Fibroblast of skin of abdomen (primary cell): ENCODE measurements around the gene KIF25.

Source experiments
- DNase-seq: peaks from one replicate; pipeline ENCODE4 v3.0.0-alpha.2; 2013

Gene KIF25

DNA sequence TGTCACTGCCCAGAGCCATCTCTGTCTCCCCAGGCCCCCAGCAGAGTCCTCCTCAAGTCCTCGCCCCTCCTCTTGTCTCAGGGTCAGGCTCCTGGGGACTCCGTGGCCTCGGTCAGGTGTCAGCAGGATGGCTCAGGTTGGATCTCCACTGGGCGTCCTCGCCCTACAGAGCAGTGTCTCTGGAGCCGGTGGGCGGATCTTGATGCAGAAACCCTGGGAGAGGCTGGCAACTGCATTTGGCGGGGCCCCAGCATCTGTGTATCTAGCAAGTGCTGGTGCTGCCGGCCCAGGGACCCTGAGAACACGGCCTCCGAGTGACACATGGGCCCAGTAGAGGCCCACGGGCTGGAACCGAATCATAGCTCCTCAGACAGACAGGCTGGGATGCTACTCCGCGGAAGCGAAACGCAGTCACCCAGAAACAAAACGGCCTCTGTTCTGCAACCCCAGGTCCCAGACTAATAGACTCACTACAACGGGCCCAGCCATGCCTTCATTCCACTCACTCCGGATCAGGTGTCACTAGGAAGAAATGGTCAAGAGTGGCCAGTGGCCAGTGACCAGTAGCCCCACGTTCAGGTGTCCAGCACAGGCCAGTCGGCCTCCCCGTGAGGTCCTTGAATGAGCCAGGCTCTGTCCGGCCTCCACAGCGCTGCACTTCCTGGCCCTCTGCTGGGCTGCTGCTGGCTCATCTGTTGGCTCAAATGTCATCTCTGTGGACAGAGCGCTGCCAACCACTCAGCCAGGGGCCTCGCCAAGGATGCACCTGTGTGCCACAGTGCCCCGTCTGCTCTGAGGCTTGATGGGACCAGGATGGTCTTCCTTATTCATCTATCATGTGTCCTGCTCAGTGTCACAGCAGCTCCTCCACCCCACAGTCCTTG lies 94.2 kb downstream of the KIF25 start:
- no peak for DNase-seq

DNA sequence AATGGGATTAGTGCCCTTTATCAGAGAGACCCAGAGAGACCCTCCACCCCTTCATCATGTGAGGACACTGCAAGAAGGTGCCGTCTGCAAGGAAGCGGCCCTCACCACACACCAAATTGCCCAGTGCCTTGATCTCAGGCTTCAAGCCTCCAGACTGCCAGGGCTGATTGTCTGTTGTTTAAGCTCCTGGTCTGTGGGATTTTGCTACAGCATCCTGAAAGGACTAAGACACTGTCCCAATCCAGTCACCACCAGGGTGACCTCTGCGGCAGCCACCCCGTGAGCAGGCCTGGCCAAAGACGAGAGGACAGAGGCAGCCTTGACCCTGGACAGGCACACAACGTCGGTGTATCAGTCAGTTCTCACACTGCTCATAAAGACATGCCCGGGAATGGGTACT lies 95.1 kb downstream of the KIF25 start:
- DNase-seq, result no peak

DNA sequence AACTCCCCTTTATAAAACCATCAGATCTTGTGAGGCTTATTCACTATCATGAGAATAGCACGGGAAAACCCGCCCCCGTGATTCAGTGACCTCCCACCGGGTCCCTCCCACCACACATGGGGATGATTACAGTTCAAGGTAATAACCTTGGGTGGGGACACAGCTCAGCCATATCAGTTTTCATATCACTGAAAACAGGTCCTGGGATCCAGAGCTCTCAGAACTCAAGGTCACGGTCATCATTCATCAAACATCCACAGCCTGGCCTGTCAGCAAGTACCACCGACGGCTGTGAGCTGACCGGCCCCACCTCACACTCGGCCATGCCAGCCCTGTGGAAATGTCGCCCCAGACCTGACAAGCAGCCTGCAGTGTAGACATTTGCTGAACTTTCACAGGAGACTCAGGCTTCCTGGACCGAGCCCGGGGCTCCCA lies 95.6 kb downstream of the KIF25 start:
- no peak for DNase-seq

DNA sequence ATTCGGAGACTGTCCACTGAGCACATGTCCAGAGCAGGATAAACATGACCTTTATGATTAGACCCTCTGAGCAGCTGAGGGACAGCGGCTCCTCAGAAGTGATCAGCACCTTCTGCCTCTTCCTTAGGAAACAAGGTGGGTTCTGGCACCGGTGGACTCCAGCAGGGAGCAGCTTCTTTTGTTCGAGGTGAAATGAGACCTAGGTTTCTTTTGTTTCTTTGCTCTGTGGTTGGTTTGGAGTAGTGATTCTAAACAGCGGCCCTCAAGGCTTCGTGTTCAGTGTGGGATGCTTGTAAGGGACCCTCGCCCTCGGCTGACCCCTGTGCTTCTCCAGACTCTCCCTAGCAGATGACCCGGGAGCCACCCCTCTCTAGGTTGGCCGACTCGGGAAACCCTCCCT lies 96.2 kb downstream of the KIF25 start:
- DNase-seq, result no peak
